SK-N-MC (cell line): ENCODE data around the gene TAS1R3.

Experiments
- EZH2 ChIP-seq: fragments of 200-600 bp; sonication (generic); IDR thresholded peaks from one replicate; pipeline ENCODE4 v1.6.1; 2017; ENCODE audit warnings: antibody characterized with exemption
- FOXP2 ChIP-seq: optimal IDR thresholded peaks from 2 replicates; pipeline ENCODE3; 2011; ENCODE audit warnings: mild to moderate bottlenecking, moderate library complexity; ENCODE audit not compliant: insufficient read depth; ENCODE audit errors: extremely low read length, control extremely low read depth
- POLR2AphosphoS5 ChIP-seq: IDR thresholded peaks from 2 replicates; pipeline ENCODE4 v1.6.1; 2012; ENCODE audit warnings: mild to moderate bottlenecking, low read depth, low read length, borderline replicate concordance

GRCh38 chr1:1342061-1342562 is 11.0 kb downstream of the TAS1R3 start:
- TF ChIP-seq EZH2, result no peak
- TF ChIP-seq POLR2AphosphoS5, result no peak
- TF ChIP-seq FOXP2, result no peak
